BJ (cell line): ENCODE results near the gene TMEM266. TPM values are rescaled to one million over a fixed set of nuclear protein-coding genes. Genes with fewer than 3 reads are reported as not detected.

Experiments used
- CTCF ChIA-PET: fragments of 350-600 bp; formaldehyde crosslinking; extraction: SDS; loops from one replicate; lab custom pipeline; 2021; ENCODE audit warnings: antibody characterized with exemption, inconsistent platforms; lab: Yijun Ruan, JAX
- POLR2A ChIA-PET: fragments of 300-600 bp; sonication (Branson Sonifier 250); formaldehyde crosslinking; extraction: SDS; loops from one replicate; lab custom pipeline; 2021; ENCODE audit warnings: antibody characterized with exemption; lab: Charles Lee
- DNase-seq: peaks from one replicate; pipeline ENCODE4 v3.0.0-alpha.2; 2011; ENCODE audit warnings: low read depth
- H3K27me3 ChIP-seq: 2 replicates; pipeline ENCODE4 v1.6.0; 2011; ENCODE audit warnings: low read length; ENCODE audit not compliant: control insufficient read depth, insufficient read depth
- H3K36me3 ChIP-seq: 2 replicates; pipeline ENCODE4 v1.5.1; 2011; ENCODE audit warnings: low read length; ENCODE audit not compliant: control insufficient read depth, insufficient read depth
- H3K4me3 ChIP-seq: 2 replicates; pipeline ENCODE4 v1.5.1; 2011; ENCODE audit warnings: low read depth, mild to moderate bottlenecking, control low read depth, low read length
- CTCF ChIP-seq: IDR thresholded peaks from 2 replicates; pipeline ENCODE4 v1.5.1; 2011; ENCODE audit warnings: low read depth, mild to moderate bottlenecking, control low read depth, inconsistent platforms, low read length, moderate library complexity; ENCODE audit not compliant: insufficient read depth
- polyA plus RNA-seq: library from polyadenylated mRNA; depleted of rRNA; stranded (reverse); fragments of >200 nt; gene quantifications from 2 replicates; pipeline ENCODE4 v1.2.3, GENCODE V29; 2011

Gene TMEM266
- polyA plus RNA-seq, 1 experiment = 0.18 TPM

DNA sequence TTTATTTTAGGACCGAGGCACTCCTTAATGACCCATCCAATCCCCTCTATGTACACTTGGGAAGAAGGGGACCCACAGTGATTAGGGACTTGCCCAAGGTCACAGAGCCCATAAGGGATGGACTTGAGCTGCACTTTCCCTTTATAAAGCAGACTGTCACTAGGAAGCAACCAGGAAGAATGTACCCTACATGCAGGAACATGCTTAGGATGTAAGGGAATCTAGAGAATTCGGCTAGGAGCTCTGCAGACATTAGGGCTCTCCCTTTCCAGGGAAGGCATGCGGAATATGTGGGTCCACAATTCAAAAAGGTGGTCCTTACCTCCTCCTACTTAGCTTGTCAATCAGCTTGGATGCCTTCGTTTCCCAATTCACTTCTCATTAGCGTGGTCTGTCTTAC lies 78.7 kb downstream of the TMEM266 start:
- Histone ChIP-seq H3K4me3 (no peak overlapping the region), H3K27me3 (peaks cover 6% of the 10 kb centered on the region; the same call in 1 of the 2 replicates), H3K36me3 (no peaks in the 10 kb centered on the region)
- DNase-seq = no peak
- CTCF ChIA-PET = interaction anchor here (0.6 to 10.0 kb wide), 14 partner anchors 10 to 328 kb away, joined by 3 to 137 read pairs (median 10); partner anchors contain the start of genes FBXO22 and TMEM266
- POLR2A ChIA-PET = no interaction called here
- TF ChIP-seq CTCF = no peak

- H3K27me3 ChIP-seq = peaks cover 11% of the 10 kb centered on the region
- H3K4me3 ChIP-seq = no peak overlapping the region
- H3K36me3 ChIP-seq = no peaks in the 10 kb centered on the region
- POLR2A ChIA-PET = no interaction called here
- TF ChIP-seq CTCF = peak; percentile 96
- CTCF ChIA-PET = interaction anchor here (0.6 to 10.0 kb wide), 31 partner anchors 9 to 478 kb away, joined by 3 to 137 read pairs (median 5); partner anchors contain the start of genes FBXO22, NRG4 and TMEM266
- DNase-seq = no peak
Observed at GRCh38 chr15:76139368-76140073, 79.7 kb downstream of the TMEM266 start.

DNA sequence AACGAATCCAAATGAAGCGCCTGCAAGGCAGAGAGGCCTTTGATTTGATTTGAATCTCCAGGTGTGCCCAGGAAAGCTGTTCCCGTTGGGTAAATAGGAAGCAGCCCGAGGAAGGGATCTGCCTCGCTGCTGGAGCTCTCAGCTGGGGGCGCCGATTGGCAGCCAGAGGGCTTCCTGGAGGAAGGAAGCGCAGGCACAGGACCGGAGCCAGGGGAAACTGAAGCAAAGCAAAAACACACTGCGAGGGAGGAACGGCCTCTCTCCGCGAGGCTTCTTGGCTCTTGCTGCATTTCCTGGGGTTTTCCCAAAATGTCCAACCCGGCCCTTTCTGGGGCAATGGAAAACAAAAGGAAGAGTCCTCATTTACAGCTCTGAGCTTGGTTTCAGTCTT lies 80.3 kb downstream of the TMEM266 start:
- DNase-seq = no peak
- H3K27me3 ChIP-seq = peaks cover 16% of the 10 kb centered on the region
- ChIA-PET POLR2A (no interaction called here), CTCF (interaction anchor here (1.0 to 10.0 kb wide), 21 partner anchors 10 to 330 kb away, joined by 3 to 137 read pairs (median 8); partner anchors contain the start of genes NRG4 and TMEM266)
- no peak for TF ChIP-seq CTCF
- H3K4me3 ChIP-seq = no peak overlapping the region
- no peaks in the 10 kb centered on the region for H3K36me3 ChIP-seq

- Histone ChIP-seq H3K36me3 (no peaks in the 10 kb centered on the region), H3K27me3 (peaks cover 20% of the 10 kb centered on the region), H3K4me3 (no peak overlapping the region)
- no peak for DNase-seq
- no peak for TF ChIP-seq CTCF
- CTCF ChIA-PET = interaction anchor here (0.7 to 7.7 kb wide), 14 partner anchors 10 to 749 kb away, joined by 3 to 127 read pairs (median 4); partner anchors contain the start of gene TMEM266
- POLR2A ChIA-PET = no interaction called here
Observed at GRCh38 chr15:76146812-76147211, 87.0 kb downstream of the TMEM266 start.

DNA sequence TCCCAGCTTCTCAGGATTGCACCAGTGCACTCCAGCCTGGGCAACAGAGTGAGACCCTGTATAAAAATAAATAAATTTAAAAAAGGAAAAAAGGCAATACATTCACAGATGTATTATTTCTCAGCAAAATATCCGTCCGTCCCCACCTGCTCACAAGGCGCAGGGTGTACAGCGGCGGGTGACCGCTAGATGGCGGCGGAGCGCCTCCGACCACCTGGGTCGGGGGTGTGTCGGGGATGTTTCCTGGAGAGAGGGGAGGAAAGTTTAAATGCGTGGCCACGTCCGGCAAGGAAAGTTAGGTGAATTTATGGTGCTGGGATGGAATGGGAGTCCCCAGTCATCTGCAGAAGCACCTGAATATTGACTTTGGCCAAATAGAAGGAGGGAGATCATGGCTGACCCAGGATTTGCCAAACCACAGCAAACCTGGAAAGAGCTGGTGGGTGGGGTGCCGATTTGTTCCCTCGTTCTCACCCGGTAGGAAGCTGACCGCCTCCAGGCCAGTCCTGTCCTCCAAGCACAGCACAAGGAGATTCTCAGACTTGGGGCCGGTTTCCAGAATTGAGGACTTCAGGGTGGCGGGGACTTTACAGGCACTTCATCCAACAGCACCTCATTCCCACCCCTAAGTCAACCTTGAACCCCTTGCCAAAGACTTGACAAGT lies 88.3 kb downstream of the TMEM266 start:
- no peak for DNase-seq
- ChIA-PET POLR2A (no interaction called here), CTCF (interaction anchor here (0.5 to 7.7 kb wide), 26 partner anchors 8 to 368 kb away, joined by 3 to 127 read pairs (median 4); partner anchors contain the start of gene TMEM266)
- Histone ChIP-seq H3K4me3 (no peak overlapping the region), H3K27me3 (peaks cover 17% of the 10 kb centered on the region), H3K36me3 (no peaks in the 10 kb centered on the region)
- TF ChIP-seq CTCF = peak; percentile 99
